Liver (tissue), 3 donors: ENCODE data around the gene FAM193A.

Experiments used
- CTCF ChIP-seq: fragments of 150-350 bp; IDR thresholded peaks from 2 replicates; pipeline ENCODE4 v1.5.1; 2017; ENCODE audit warnings: improper control_type of control experiment, low read depth, low read length; ENCODE audit not compliant: missing input control
- NR2F2 ChIP-seq: IDR thresholded peaks from 2 replicates; pipeline ENCODE4 v1.6.1; 2016; ENCODE audit warnings: antibody characterized with exemption
- RAD21 ChIP-seq, 2 donors: IDR thresholded peaks; 2 replicates each; pipeline ENCODE4 v1.6.1; 2016; ENCODE audit warnings: antibody characterized with exemption in 2 of 2, mild to moderate bottlenecking in 2 of 2
- SP1 ChIP-seq: IDR thresholded peaks from 2 replicates; pipeline ENCODE4 v1.6.1; 2018; ENCODE audit warnings: antibody characterized with exemption, mild to moderate bottlenecking
- ZBTB33 ChIP-seq: IDR thresholded peaks from 2 replicates; pipeline ENCODE4 v1.6.1; 2016; ENCODE audit warnings: antibody characterized with exemption
- donor health status: healthy.
- donor health status: healthy.

GRCh38 chr4:2732526-2732925, 196.1 kb downstream of the FAM193A start:
- no peak for TF ChIP-seq CTCF
- no peak for TF ChIP-seq RAD21 (IDR thresholded peaks at IDR 0.05)
- TF ChIP-seq ZBTB33 = no peak
- TF ChIP-seq NR2F2 = no peak
- TF ChIP-seq SP1 = no peak
